T-helper 2 cell treated with Interferon-gamma antibody and Interleukin-4, amounts not matched to agents 5 μg/mL and 100 μg/mL, for 36 hours (primary cell): ENCODE data around the gene S1PR5.

Source experiments
- DNase-seq: peaks from one replicate; pipeline ENCODE4 v3.0.0; 2021; ENCODE audit warnings: low spot score
- H3K27ac Mint-ChIP-seq: one replicate; pipeline ENCODE4 v1.8.0; 2021; ENCODE audit warnings: mild to moderate bottlenecking, mixed read lengths
- H3K27me3 Mint-ChIP-seq: one replicate; pipeline ENCODE4 v1.8.0; 2021; ENCODE audit warnings: low read depth, mixed read lengths
- H3K36me3 Mint-ChIP-seq: one replicate; pipeline ENCODE4 v1.8.0; 2021; ENCODE audit warnings: low read depth, mixed read lengths
- H3K4me1 Mint-ChIP-seq: one replicate; pipeline ENCODE4 v1.8.0; 2021; ENCODE audit warnings: low read depth, mixed read lengths
- H3K4me3 Mint-ChIP-seq: one replicate; pipeline ENCODE4 v1.8.0; 2022; ENCODE audit warnings: mild to moderate bottlenecking, moderate library complexity, mixed read lengths
- H3K9me3 Mint-ChIP-seq: one replicate; pipeline ENCODE4 v1.8.0; 2021; ENCODE audit warnings: mixed read lengths

S1PR5 gene

DNA sequence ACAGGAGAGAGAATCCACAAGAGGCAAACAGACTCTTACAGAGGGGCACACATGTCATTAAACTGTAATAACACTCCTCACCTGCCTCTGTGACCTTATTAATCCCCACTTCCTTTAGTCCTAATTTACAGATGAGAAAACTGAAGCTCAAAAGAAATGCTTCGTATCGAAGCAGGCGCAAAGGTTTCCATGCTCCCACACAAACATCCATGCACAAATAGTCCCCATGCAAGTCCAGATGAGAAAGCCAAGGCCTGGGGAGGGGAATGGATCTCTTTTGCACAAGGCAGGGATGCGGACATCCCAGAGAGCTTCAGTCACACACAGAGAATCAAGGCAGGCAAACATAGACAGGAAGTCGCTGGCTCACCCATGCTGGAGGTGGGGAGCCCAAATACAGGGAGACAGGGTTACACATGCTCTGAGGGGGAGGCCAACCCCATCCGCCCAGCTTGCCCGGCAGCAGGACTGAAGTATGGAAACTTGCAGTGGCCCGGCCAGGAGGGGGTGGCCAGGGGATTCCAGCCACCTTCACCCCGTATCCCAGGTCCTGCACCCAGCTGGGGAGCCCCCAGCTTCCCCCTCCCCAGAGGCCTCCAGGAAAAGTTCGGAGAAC, 468 bp downstream of the S1PR5 start:
- no peak for DNase-seq
- peak overlapping the region; percentile 39 for H3K4me3 Mint-ChIP-seq
- H3K9me3 Mint-ChIP-seq = no peaks in the 10 kb centered on the region
- H3K36me3 Mint-ChIP-seq = no peaks in the 10 kb centered on the region
- H3K27ac Mint-ChIP-seq = no peak overlapping the region
- peaks cover 20% of the 10 kb centered on the region for H3K4me1 Mint-ChIP-seq
- H3K27me3 Mint-ChIP-seq = peaks cover 68% of the 10 kb centered on the region

DNA sequence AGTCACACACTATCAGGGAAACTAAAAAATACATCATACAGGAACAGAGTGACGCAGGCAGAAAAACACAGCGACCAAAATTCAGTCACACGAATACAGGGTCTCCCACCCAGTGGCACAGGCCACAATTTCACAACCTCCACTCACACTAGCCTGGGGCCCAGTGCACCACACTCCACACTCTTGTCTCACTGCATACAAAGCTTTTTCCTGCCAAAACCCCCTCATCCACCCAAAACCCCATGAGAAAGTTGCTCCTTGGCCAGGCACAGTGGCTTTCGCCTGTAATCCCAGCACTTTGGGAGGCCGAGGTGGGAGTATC, 1.2 kb downstream of the S1PR5 start:
- no peaks in the 10 kb centered on the region for H3K36me3 Mint-ChIP-seq
- no peak for DNase-seq
- peaks cover 20% of the 10 kb centered on the region for H3K4me1 Mint-ChIP-seq
- H3K9me3 Mint-ChIP-seq = no peaks in the 10 kb centered on the region
- no peak overlapping the region for H3K27ac Mint-ChIP-seq
- H3K4me3 Mint-ChIP-seq = no peak overlapping the region
- H3K27me3 Mint-ChIP-seq = peaks cover 69% of the 10 kb centered on the region

DNA sequence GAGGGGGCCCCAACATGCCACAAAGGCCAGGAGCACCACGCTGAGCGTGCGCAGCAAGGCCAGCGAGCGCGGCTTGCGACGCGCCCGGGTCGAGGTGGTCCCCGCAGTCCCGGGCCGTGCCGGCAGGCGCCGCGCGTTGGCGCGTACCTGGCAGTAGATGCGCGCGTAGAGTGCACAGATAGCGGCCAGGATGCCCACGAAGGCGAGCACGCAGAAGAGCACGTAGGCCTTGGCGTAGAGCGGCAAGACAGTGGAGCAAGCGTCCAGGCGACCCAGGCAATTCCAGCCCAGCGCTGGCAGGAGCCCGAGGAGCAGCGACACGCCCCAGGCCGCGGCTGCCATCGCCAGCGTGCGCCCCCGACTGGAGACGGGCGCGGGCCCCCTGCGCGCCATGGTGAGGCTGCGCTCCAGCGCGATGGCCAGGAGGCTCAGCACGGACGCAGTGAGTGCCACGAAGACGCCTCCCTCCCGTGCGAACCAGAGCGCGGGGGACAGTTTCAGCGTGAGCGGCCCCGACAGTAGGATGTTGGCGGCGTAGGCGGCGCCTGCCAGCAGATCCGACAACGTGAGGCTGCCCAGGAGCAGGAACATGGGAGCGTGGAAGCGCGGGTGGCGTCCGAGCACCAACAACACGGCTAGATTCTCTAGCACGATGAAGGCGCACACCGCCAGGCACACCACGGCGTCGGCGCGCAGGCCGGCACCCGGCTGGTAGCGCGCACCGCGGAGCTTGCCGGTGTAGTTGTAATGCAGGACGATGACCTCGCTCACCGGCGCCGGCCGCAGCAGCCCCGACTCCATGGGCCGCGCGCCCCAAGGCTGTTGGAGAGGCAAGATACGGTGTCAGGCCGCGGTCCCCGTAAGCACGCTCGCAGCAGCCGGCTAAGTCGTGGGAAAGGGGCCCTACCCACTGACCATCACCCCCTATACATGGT, 2.8 kb downstream of the S1PR5 start:
- Mint-ChIP-seq H3K9me3 (no peaks in the 10 kb centered on the region), H3K4me3 (no peak overlapping the region), H3K36me3 (no peaks in the 10 kb centered on the region), H3K4me1 (peaks cover 19% of the 10 kb centered on the region), H3K27me3 (peaks cover 59% of the 10 kb centered on the region), H3K27ac (no peak overlapping the region)
- DNase-seq = peak; percentile 21

DNA sequence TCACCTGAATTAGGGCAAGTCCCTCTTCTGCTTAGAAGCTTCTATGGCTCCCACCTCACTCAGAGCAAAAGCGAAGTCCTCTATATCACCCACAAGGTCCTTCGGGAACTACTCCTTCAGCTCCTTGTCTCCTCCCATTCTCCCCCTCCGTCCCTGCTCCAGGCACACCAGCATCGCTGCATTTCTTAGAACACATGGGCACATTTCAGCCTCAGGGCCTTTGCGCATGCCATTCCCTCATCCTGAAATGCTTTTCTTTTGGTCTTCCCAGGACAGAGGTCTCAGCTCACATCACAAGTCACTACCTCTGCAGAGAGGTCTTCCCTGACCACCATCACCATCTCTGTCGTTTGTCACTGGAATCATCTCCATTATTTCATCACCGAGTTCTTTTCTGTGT, 4.0 kb downstream of the S1PR5 start:
- Mint-ChIP-seq H3K4me1 (peaks cover 15% of the 10 kb centered on the region), H3K27ac (no peak overlapping the region), H3K9me3 (no peaks in the 10 kb centered on the region), H3K4me3 (no peak overlapping the region), H3K36me3 (no peaks in the 10 kb centered on the region), H3K27me3 (peaks cover 47% of the 10 kb centered on the region)
- no peak for DNase-seq

DNA sequence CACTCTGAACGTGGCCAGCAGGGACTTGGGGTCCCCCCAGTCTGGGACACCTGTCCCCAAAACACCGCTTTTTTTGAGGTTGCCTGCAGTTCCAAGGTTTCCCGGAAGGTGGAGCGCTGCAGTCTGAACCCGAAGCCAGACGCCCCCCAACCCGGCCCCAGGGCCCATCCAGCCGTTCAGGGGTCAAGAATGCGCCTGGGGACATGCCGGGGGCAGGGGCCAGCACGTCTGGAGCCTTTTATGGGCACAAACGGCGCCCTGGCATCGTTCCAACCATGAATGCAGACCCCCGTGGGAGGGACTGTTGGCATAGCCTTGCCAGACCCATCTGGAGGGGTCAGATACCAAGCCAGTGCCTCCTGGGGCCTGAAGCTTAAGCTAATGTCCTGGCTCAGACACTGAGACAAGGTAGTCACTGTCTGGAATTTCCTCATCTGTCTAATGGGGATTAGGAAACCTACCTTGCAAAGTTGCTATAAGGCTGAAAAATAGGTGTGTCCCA, 6.9 kb downstream of the S1PR5 start:
- Mint-ChIP-seq H3K27ac (no peak overlapping the region), H3K4me3 (no peak overlapping the region), H3K27me3 (peaks cover 29% of the 10 kb centered on the region), H3K9me3 (peaks cover 3% of the 10 kb centered on the region), H3K4me1 (peaks cover 13% of the 10 kb centered on the region), H3K36me3 (no peaks in the 10 kb centered on the region)
- DNase-seq = peak; percentile 46

DNA sequence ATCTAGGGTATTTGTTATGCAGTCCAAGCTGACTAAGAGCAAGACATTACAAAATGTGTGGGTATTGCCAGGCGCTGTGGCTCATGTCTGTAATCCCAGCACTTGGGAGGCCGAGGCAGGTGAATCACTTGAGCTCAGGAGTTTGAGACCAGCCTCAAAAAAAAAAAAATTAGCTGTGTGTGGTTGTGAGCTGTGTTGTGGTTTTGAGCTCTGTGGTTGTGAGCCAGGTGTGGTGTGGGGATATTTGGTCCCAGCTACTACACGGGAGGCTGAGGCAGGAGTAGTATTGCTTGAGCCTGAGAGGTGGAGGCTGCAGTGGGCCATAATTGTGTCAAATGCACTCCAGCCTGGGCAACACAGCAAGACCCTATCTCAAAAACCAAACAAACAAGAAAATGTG, 8.5 kb downstream of the S1PR5 start:
- Mint-ChIP-seq H3K4me3 (no peak overlapping the region), H3K4me1 (peaks cover 14% of the 10 kb centered on the region), H3K9me3 (peaks cover 3% of the 10 kb centered on the region), H3K27ac (no peak overlapping the region), H3K36me3 (no peaks in the 10 kb centered on the region), H3K27me3 (peaks cover 15% of the 10 kb centered on the region)
- DNase-seq = peak; percentile 33

DNA sequence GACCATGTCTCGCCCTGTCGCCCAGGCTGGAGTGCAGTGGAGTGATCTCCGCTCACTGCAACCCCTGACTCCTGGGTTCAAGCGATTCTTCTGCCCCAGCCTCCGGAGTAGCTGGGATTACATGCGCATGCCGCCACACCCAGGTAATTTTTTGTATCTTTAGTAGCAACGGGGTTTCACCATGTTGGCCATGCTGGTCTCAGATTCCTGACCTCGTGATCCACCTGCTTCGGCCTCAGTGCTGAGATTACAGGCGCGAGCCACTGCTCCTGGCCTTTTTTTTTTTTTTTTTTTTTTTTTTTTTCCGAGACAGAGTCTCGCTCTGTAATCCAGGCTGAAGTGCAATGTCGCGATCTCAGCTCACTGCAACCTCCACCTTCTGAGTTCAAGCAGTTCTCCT, 9.2 kb downstream of the S1PR5 start:
- no peak overlapping the region for H3K4me3 Mint-ChIP-seq
- no peak for DNase-seq
- peaks cover 9% of the 10 kb centered on the region for H3K27me3 Mint-ChIP-seq
- peaks cover 18% of the 10 kb centered on the region for H3K4me1 Mint-ChIP-seq
- peaks cover 3% of the 10 kb centered on the region for H3K9me3 Mint-ChIP-seq
- H3K27ac Mint-ChIP-seq = no peak overlapping the region
- H3K36me3 Mint-ChIP-seq = no peaks in the 10 kb centered on the region

DNA sequence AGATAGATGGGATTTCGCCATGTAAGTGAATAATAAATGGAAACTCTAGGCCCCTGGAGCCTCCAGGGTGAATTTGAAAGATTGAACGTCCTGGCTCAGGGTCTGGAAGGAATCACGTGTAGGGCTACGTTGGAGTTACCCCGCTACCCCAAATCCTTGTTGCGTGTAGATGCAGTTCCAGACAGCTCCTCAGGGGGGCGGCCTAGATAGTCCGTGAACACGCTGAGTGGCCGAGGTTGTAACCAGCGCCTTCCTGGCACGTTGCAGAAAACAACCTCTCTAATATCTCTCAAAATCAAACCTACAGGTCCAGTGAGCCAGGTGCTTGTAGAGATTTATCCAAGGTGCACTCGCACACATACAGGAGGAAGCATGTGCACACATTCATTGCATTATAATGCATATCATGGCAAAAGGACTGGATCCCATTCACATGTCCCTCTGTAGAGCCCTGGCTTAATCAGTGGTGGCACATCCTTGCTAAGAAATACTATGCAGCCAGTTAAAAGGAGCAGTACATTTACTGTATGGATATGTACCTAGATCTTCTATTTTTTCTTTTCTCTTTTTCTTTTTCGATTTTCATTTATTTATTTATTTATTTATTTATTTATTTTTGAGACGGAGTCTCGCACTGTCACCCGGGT, 11.5 kb downstream of the S1PR5 start:
- H3K4me1 Mint-ChIP-seq = peaks cover 23% of the 10 kb centered on the region
- H3K9me3 Mint-ChIP-seq = peaks cover 3% of the 10 kb centered on the region
- H3K4me3 Mint-ChIP-seq = no peak overlapping the region
- peak; percentile 74 for DNase-seq
- H3K27ac Mint-ChIP-seq = peak overlapping the region; percentile 57
- peaks cover 5% of the 10 kb centered on the region for H3K36me3 Mint-ChIP-seq
- no peaks in the 10 kb centered on the region for H3K27me3 Mint-ChIP-seq

DNA sequence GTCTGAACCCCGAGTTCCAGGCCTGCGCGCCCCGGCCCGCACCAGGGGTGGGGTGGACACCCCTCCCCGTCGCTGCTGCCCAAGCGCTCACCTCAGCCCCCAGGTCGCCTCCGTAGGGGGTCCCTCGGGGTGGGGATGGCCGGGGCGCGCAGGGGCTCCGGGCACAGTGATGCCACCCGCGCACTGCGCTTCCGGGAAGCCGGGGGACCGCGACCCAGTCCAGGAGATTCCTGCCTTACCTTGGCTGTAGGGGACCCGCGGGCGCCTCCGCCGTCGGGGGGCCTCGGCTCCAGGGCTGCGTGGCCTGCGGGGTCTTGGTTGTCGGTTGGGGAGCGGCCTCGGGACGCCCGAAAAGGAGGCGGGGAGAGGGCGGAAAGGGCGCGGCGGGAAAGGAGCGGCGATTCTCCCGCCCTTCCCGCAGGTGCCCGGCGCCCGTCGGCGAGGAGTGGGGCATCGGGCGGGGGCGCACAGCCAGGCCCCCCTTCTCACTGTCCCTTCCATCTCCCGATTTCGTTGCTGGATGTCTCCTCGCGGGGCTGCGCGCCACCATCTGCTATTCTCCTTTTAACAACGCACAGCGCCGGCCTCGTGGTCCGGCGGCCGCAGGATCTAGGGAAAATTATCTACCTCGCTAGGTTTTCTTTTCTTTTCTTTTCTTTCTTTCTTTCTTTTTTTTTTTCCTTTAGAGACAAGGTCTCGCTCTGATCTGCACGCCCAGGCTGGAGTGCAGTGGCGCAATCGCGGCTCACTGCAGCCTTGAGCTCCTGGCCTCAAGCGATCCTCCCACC, 14.1 kb downstream of the S1PR5 start, which contains the start of gene KEAP1:
TSS of gene KEAP1 (minus strand) at position 355 of the 788 bp plus-strand sequence. CDS start 3,323 bp downstream, outside the sequence.
- peak within 1 kb of the TSS; percentile 89 for H3K4me3 Mint-ChIP-seq
- no peak for DNase-seq
- H3K4me1 Mint-ChIP-seq = peaks cover 33% of the 10 kb centered on the region
- no peaks in the 10 kb centered on the region for H3K27me3 Mint-ChIP-seq
- H3K36me3 Mint-ChIP-seq = peaks cover 24% of the 10 kb centered on the region
- peak within 1 kb of the TSS; percentile 97 for H3K27ac Mint-ChIP-seq
- peaks cover 3% of the 10 kb centered on the region for H3K9me3 Mint-ChIP-seq

DNA sequence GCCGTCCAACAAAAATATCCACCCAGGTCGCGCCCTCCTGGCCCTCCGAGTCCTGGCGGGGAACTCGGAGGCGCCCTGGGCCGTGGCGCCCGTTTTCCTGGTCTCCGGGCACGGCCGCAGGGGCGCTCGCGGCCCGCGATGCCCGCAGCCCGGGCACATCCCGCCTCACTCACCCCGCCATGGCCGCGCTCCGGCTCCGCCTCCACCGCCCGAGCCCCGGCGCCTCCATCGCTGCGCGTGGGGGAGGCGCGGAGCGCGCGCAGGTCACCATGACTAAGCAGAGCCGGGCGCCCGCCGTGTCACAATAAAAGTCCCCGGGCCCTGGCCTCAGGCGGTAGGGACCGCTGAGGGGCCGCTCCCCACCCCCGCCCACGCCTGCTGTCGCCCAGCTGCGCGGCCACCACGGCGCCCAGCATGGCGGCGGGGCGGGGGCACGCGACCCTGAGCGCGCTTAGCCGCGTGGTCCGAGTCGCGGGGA, 14.7 kb downstream of the S1PR5 start:
- peak overlapping the region; percentile 89 for H3K4me3 Mint-ChIP-seq
- H3K4me1 Mint-ChIP-seq = peaks cover 34% of the 10 kb centered on the region
- H3K27me3 Mint-ChIP-seq = no peaks in the 10 kb centered on the region
- H3K27ac Mint-ChIP-seq = peak overlapping the region; percentile 82
- peaks cover 25% of the 10 kb centered on the region for H3K36me3 Mint-ChIP-seq
- peak; percentile 95 for DNase-seq
- peaks cover 3% of the 10 kb centered on the region for H3K9me3 Mint-ChIP-seq

DNA sequence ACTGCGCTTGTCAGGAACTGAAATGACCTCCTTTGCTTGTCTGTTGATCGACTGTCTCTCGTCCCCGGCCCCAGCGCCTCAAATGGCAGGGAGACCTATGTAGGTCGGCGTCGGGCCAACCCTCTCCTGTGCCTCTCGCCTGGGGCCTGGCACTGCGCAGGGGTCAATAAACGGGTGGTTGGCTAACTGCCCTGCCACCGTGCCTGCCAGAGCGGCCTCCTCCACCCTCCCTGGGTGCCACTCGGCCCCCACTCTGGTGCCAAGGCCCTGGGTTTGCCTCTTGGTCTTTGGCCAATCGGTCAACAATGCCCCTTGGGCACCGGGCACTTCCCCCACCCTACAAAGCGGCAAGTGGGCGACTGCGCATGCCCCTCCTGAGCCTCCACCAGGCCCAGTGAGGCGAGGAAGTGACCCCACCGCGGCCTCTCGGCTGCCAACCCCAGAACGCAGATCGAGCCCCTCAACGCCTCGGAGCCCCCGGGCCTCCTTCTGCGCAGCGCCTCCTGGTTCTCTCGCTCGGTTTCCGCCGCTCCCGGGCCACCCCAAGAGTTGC, 15.2 kb downstream of the S1PR5 start:
- Mint-ChIP-seq H3K4me1 (peaks cover 36% of the 10 kb centered on the region), H3K27me3 (no peaks in the 10 kb centered on the region), H3K9me3 (peaks cover 3% of the 10 kb centered on the region), H3K36me3 (peaks cover 30% of the 10 kb centered on the region), H3K4me3 (peak overlapping the region; percentile 89), H3K27ac (peak overlapping the region; percentile 82)
- DNase-seq = peak; percentile 50

DNA sequence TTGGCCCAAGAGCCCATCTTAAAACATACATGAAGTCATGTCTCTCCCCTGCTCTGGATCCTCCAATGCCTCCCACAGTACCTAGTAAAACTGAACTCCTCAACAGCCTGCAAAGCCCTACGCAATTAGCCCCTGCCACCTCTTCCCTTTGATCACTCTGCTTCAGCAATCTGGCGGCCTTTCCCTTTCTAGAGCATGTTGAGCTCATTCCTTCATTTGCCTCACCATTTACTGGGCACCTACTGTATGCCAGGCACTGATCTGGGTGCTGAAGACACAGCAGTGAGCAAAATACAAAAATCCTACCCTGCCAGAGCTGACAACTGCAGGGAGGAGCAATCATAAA, 17.0 kb downstream of the S1PR5 start:
- H3K36me3 Mint-ChIP-seq = peaks cover 32% of the 10 kb centered on the region
- H3K4me3 Mint-ChIP-seq = peak overlapping the region; percentile 73
- H3K4me1 Mint-ChIP-seq = peaks cover 29% of the 10 kb centered on the region
- no peaks in the 10 kb centered on the region for H3K27me3 Mint-ChIP-seq
- no peaks in the 10 kb centered on the region for H3K9me3 Mint-ChIP-seq
- DNase-seq = no peak
- H3K27ac Mint-ChIP-seq = peak overlapping the region; percentile 57

DNA sequence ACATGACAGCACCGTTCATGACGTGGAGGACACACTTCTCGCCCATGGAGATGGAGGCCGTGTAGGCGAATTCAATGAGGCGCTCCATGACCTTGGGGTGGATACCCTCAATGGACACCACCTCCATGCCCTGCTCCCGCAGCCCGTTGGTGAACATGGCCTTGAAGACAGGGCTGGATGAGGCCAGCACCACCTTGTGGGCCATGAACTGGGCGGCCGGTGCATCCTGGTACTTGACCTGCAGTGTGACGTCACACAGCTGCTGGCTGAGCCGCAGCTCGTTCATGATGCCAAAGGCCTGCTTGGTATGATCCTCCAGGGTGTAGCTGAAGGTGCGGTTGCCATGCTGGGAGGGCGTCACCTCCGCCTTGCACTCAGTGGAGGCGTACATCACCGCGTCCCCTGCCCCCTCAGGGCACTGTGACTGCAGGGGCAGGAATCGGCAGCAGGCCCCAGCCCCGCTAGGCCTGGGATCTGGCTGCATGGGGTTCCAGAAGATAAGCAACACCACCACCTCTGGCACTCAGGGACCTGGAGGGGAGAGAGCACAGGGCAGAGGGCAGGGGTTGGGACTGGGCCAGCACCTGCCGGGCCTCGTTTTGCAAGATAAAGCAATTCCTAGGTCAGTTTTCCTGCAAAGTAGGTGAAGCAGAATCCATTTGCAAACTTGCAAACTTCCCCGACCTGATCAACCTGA, 17.5 kb downstream of the S1PR5 start:
- DNase-seq = no peak
- Mint-ChIP-seq H3K4me3 (peak overlapping the region; percentile 73), H3K27ac (peak overlapping the region; percentile 36), H3K4me1 (peaks cover 29% of the 10 kb centered on the region), H3K27me3 (no peaks in the 10 kb centered on the region), H3K36me3 (peaks cover 32% of the 10 kb centered on the region), H3K9me3 (no peaks in the 10 kb centered on the region)
